ENCODE measurements around the gene SBNO2. TPM values are rescaled to one million over a fixed set of nuclear protein-coding genes. Genes with fewer than 3 reads are reported as not detected.
A peak's percentile ranks its signal among the peaks of the same experiment; 100 is the strongest.

Gene SBNO2
- total RNA-seq, 1 donor from 2014 or later = 120 TPM

- peaks cover 85 to 96% of the 10 kb centered on the region in 2 donors for H3K36me3 ChIP-seq
- peak overlapping the region in 1 of 2 donors; percentile 33 for H3K27ac ChIP-seq
These were observed 51.8 kb downstream of the SBNO2 start for GRCh38 chr19:1122021-1122971.

GRCh38 chr19:1121395-1121794 is 52.7 kb downstream of the SBNO2 start:
- TF ChIP-seq, protein P1, sequence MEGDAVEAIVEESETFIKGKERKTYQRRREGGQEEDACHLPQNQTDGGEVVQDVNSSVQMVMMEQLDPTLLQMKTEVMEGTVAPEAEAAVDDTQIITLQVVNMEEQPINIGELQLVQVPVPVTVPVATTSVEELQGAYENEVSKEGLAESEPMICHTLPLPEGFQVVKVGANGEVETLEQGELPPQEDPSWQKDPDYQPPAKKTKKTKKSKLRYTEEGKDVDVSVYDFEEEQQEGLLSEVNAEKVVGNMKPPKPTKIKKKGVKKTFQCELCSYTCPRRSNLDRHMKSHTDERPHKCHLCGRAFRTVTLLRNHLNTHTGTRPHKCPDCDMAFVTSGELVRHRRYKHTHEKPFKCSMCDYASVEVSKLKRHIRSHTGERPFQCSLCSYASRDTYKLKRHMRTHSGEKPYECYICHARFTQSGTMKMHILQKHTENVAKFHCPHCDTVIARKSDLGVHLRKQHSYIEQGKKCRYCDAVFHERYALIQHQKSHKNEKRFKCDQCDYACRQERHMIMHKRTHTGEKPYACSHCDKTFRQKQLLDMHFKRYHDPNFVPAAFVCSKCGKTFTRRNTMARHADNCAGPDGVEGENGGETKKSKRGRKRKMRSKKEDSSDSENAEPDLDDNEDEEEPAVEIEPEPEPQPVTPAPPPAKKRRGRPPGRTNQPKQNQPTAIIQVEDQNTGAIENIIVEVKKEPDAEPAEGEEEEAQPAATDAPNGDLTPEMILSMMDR (IDR thresholded peaks at IDR 0.05) = no peak
- Histone ChIP-seq H3K36me3 (peaks cover 85 to 96% of the 10 kb centered on the region in 2 donors), H3K4me3 (no peak overlapping the region), H3K27ac (no peak overlapping the region), H3K9me3 (no peaks in the 10 kb centered on the region), H3K27me3 (no peaks in the 10 kb centered on the region), H3K4me1 (peaks cover 0 to 5% of the 10 kb centered on the region in 2 donors)
- no peak for DNase-seq (ENCODE audit: low spot score in 2 of 2)
- intact Hi-C loops (cut with DNase I) = no loop called here

More at GRCh38 chr19:1122021-1122971, 51.8 kb downstream of the SBNO2 start:
- Histone ChIP-seq H3K27me3 (no peaks in the 10 kb centered on the region), H3K9me3 (no peaks in the 10 kb centered on the region), H3K4me3 (no peak overlapping the region), H3K4me1 (peaks cover 0 to 13% of the 10 kb centered on the region in 2 donors)
- TF ChIP-seq, protein P1 (IDR thresholded peaks at IDR 0.05) = no peak
- intact Hi-C loops (cut with DNase I) = no loop called here
- DNase-seq (ENCODE audit: low spot score in 2 of 2) = no peak

DNA sequence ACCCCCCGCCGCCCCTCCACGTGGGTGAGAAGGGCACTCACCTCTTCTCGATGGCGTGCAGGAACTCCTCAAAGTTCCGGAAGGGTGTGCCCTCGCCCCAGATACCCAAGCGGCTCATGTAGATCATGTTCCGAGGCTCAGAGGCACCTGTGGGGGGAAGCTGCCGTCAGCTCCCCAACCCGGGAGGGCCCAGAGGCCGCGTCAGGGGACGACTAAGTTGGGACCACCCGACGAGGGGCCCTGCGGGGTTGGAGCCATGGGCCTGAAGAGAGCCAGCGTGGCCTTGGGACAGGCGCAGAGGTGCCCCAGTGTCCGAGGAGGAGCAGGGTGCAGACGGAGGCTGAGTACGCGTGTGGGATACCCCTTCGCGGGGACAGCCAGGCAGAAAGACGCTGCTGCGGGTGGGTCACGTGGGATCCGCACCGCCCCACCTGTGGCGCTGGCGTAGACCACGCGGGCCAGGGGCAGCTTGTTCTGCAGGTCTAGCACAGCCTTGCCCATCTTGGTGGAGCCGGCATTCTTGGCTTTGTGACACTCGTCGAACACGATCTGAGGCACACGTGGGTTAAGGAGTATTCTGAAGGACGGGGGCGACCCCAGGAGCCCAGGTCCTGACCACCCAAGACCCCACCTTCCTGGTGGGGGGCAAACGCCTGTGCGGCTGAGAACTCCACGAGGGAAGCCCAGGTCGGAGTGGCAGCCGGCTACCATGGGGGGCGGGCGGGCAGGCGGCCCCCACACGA is 54.4 kb downstream of the SBNO2 start:
- no peaks in the 10 kb centered on the region for H3K9me3 ChIP-seq
- intact Hi-C loops (cut with DNase I) = no loop called here
- no peak overlapping the region for H3K4me3 ChIP-seq
- DNase-seq (ENCODE audit: low spot score in 2 of 2) = no peak
- TF ChIP-seq, protein P1 (IDR thresholded peaks at IDR 0.05) = no peak
- peaks cover 93 to 95% of the 10 kb centered on the region in 2 donors for H3K36me3 ChIP-seq
- no peaks in the 10 kb centered on the region for H3K27me3 ChIP-seq
- no peak overlapping the region for H3K27ac ChIP-seq
- no peaks in the 10 kb centered on the region for H3K4me1 ChIP-seq

GRCh38 chr19:1118999-1119398 is 55.1 kb downstream of the SBNO2 start:
- no peak overlapping the region for H3K27ac ChIP-seq
- intact Hi-C loops (cut with DNase I) = no loop called here
- no peaks in the 10 kb centered on the region for H3K9me3 ChIP-seq
- no peak overlapping the region for H3K4me3 ChIP-seq
- peaks cover 0 to 1% of the 10 kb centered on the region in 2 donors for H3K4me1 ChIP-seq
- DNase-seq (ENCODE audit: low spot score in 2 of 2) = no peak
- H3K27me3 ChIP-seq = no peaks in the 10 kb centered on the region
- H3K36me3 ChIP-seq = peaks cover 93 to 94% of the 10 kb centered on the region in 2 donors
- TF ChIP-seq, protein P1 (IDR thresholded peaks at IDR 0.05) = no peak

DNA sequence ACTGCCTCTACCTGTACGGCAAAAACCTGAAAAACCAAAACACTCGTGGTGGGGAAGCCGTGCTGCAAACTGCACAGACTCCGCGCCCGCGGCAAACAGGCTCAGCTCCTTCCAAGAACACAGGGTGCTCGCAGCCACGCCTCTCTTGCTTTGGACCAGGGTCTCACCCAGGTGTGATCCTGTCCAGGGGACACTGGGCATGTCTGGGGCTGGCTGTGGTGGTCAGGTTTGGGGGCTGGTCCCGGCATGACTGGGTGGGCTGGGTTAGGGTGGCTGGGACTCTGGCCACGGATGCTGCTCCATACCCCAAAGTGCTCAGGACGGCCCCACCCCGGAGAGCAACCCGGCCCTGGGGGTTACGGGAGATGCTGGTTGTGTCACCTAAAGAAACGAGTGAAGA is 56.4 kb downstream of the SBNO2 start:
- Histone ChIP-seq H3K4me1 (peaks cover 6 to 13% of the 10 kb centered on the region in 2 donors), H3K4me3 (no peak overlapping the region), H3K36me3 (peaks cover 87 to 89% of the 10 kb centered on the region in 2 donors), H3K27me3 (no peaks in the 10 kb centered on the region), H3K9me3 (no peaks in the 10 kb centered on the region), H3K27ac (no peak overlapping the region)
- DNase-seq (ENCODE audit: low spot score in 2 of 2) = no peak
- intact Hi-C loops (cut with DNase I) = no loop called here
- TF ChIP-seq, protein P1 (IDR thresholded peaks at IDR 0.05) = no peak
